Psoas muscle (tissue), 8 donors: ENCODE measurements around the gene ATRIP. TPM values are rescaled to one million over a fixed set of nuclear protein-coding genes. Genes with fewer than 3 reads are reported as not detected.

Experiments
- ATAC-seq, 4 donors: fragments of 200-7000 bp; cut with Tn5 transposase; one replicate each; pipeline ENCODE4 v1.9.1; 2020; ENCODE audit warnings: moderate library complexity in 3 of 4, mild to moderate bottlenecking in 2 of 4
- DNase-seq, 2 donors: peaks; one replicate each; pipeline ENCODE4 v3.0.0-alpha.2; 2020
- H3K27ac ChIP-seq: fragments of 200-600 bp; one replicate; pipeline ENCODE4 v1.8.0; 2022
- H3K27me3 ChIP-seq, 3 donors: fragments of 200-600 bp in 1 of 3; one replicate each; pipeline versions ENCODE4 v1.6.1 to v1.8.0; 2013 to 2022; ENCODE audit warnings: low read length in 2 of 3, mild to moderate bottlenecking in 2 of 3, moderate library complexity in 1 of 3; ENCODE audit not compliant: insufficient read depth in 3 of 3
- H3K36me3 ChIP-seq, 2 donors: fragments of 200-600 bp in 1 of 2; one replicate each; pipeline versions ENCODE4 v1.6.1 to v1.8.0; 2013 to 2022; ENCODE audit warnings: low read depth in 1 of 2, mild to moderate bottlenecking in 1 of 2, moderate library complexity in 1 of 2; ENCODE audit not compliant: insufficient read depth in 1 of 2
- H3K4me1 ChIP-seq: fragments of 200-600 bp; one replicate; pipeline ENCODE4 v1.8.0; 2022
- H3K4me3 ChIP-seq: fragments of 200-600 bp; one replicate; pipeline ENCODE4 v1.8.0; 2022; ENCODE audit warnings: mild to moderate bottlenecking
- H3K9me3 ChIP-seq: fragments of 200-600 bp; one replicate; pipeline ENCODE4 v1.8.0; 2022
- CTCF ChIP-seq: fragments of 200-600 bp; IDR thresholded peaks from one replicate; pipeline ENCODE4 v1.8.0; 2022; ENCODE audit warnings: antibody characterized with exemption
- WGBS, 3 donors: extraction: QIAGEN DNeasy Blood & Tissue Kit; methylation state at CpG; one replicate each; pipeline versions ENCODE4 v1.1.6 to v1.1.7; 2013; 5-methylcytosine and 5-hydroxymethylcytosine counted together
- intact Hi-C, 2 donors: fragments of 100-400 bp; cut with DNase I; formaldehyde crosslinking; loops; one replicate each; pipeline versions ENCODE4 v1.11.0 to v1.14.2; 2022
- polyA plus RNA-seq, 3 donors: library from polyadenylated mRNA; stranded (reverse); fragments of 200-250 nt; gene quantifications; one replicate each; pipeline ENCODE4 v1.2.3, GENCODE V29; 2013
- total RNA-seq, 4 donors: library from RNA; stranded (reverse); fragmentation: NEBNext Ultra II Directional in 2 of 4; extraction: Animal tissue kit (Norgen Biotek cat#: 25700) in 2 of 4; gene quantifications; one replicate each; pipeline versions ENCODE4 v1.2.1 to v1.2.4, GENCODE V29; 2021 to 2023
- donor health status: healthy with polysubstance abuse.
- donor health status: DM: no; HTN: no; CAD: no; lungs with moderate emphysema.
- donor health status: Bipolar disorder and iron deficiency.
- donor health status: healthy.
- donor health status: DM: yes; HTN: yes; CAD: no.
- donor health status: DM: no; HTN: no; CAD: no.
- donor health status: DM: no; HTN: no; CAD: no.
- donor health status: DM: yes; HTN: yes; CAD: no.

The ATRIP gene
- total and polyA plus RNA-seq, 7 donors: 3.7 to 5.6 (median 4.5) TPM

GRCh38 chr3:48446043-48446424 is 503 bp upstream of the ATRIP start:
- intact Hi-C loops: no loop called here
- 12 to 13% (median 12%) methylated on average over 6 of the region's 6 CpGs for WGBS, 3 donors
- H3K27ac ChIP-seq: peak overlapping the region; percentile 97
- no peaks in the 10 kb centered on the region for H3K27me3 ChIP-seq
- H3K4me1 ChIP-seq: peaks cover 28% of the 10 kb centered on the region
- DNase-seq: no peak
- H3K9me3 ChIP-seq: no peaks in the 10 kb centered on the region
- ATAC-seq: no peak
- H3K4me3 ChIP-seq: peak overlapping the region; percentile 94
- no peak for TF ChIP-seq CTCF
- peaks cover 0 to 45% of the 10 kb centered on the region in 2 donors for H3K36me3 ChIP-seq

DNA sequence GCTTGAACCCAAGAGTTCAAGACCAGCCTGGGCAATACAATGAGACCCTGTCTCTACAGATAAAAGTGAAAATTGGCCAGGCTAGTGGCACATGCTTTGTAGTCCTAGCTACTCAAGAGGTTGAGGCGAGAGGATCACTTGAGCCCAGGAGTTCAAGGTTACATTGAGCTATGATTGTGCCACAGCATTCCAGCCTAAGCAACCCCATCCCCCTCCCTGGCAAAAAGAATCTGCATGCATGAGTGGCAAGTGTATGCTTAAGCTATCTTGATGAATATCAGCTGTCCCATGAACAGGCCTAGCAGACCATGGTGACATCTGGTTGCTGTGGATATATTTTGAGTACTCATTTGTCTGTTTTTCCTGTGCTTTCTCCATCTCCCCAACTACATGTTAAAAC is 4.7 kb downstream of the ATRIP start:
- DNase-seq (no peak), ATAC-seq (no peak)
- no peaks in the 10 kb centered on the region for H3K9me3 ChIP-seq
- peaks cover 9% of the 10 kb centered on the region for H3K4me1 ChIP-seq
- no peak overlapping the region for H3K27ac ChIP-seq
- no peak overlapping the region for H3K4me3 ChIP-seq
- peaks cover 2 to 61% of the 10 kb centered on the region in 2 donors for H3K36me3 ChIP-seq
- TF ChIP-seq CTCF: no peak
- H3K27me3 ChIP-seq: no peaks in the 10 kb centered on the region
- WGBS, 3 donors: 52 to 76% (median 63%) methylated on average over 1 of the region's 1 CpG
- intact Hi-C loops: no loop called here

DNA sequence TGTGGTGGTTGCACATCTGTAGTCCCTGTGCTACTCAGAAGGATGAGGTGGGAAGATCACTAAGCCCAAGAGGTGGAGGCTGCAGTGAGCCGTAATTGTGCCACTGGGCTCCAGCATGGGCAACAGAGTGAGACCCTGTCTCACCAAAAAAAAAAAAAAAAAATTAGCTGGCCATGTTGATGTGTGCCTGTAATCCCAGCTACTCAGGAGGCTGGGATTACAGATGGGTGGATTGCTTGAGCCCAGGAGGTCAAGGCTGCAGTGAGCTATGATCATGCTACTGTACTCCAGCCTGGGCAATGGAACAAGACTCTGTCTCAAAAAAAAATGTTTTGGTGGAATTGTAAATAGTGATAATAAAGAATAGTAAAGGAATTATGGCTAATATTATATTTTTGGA is 9.9 kb downstream of the ATRIP start:
- H3K27me3 ChIP-seq: no peaks in the 10 kb centered on the region
- no peak for ATAC-seq
- no peak overlapping the region for H3K4me3 ChIP-seq
- 91 to 100% (median 94%) methylated on average over 1 of the region's 1 CpG for WGBS, 3 donors
- intact Hi-C loops: no loop called here
- DNase-seq: no peak
- no peaks in the 10 kb centered on the region for H3K4me1 ChIP-seq
- no peaks in the 10 kb centered on the region for H3K9me3 ChIP-seq
- no peak overlapping the region for H3K27ac ChIP-seq
- TF ChIP-seq CTCF: no peak
- H3K36me3 ChIP-seq: peaks cover 7 to 100% of the 10 kb centered on the region in 2 donors

GRCh38 chr3:48459331-48459730 is 12.8 kb downstream of the ATRIP start:
- H3K27ac ChIP-seq: no peak overlapping the region

More at GRCh38 chr3:48459331-48459730, 12.8 kb downstream of the ATRIP start:
- no peak for DNase-seq
- 94 to 97% (median 95%) methylated on average over 3 of the region's 3 CpGs for WGBS, 3 donors
- peaks cover 4 to 78% of the 10 kb centered on the region in 2 donors for H3K36me3 ChIP-seq
- no peak for ATAC-seq
- H3K4me1 ChIP-seq: no peaks in the 10 kb centered on the region
- intact Hi-C loops: no loop called here
- H3K9me3 ChIP-seq: no peaks in the 10 kb centered on the region
- no peaks in the 10 kb centered on the region for H3K27me3 ChIP-seq
- no peak overlapping the region for H3K4me3 ChIP-seq
- TF ChIP-seq CTCF: no peak
